Gastroesophageal sphincter (tissue), 4 donors: ENCODE data around the gene ABCC9. TPM values are rescaled to one million over a fixed set of nuclear protein-coding genes. Genes with fewer than 3 reads are reported as not detected.

Experiments used
- ATAC-seq: fragments of 150-250 bp; one replicate; pipeline ENCODE4 v1.9.1; 2016; ENCODE audit warnings: mild to moderate bottlenecking, moderate library complexity
- H3K27ac ChIP-seq, 4 donors: fragments of 200-600 bp; sonication (generic) in 3 of 4; 1 replicate in 3 of 4; 2 replicates in 1 of 4; pipeline ENCODE4 v1.5.1; 2016 to 2019
- H3K27me3 ChIP-seq: fragments of 200-600 bp; sonication (generic); one replicate; pipeline ENCODE4 v1.5.1; 2019
- H3K36me3 ChIP-seq, 2 donors: fragments of 200-600 bp; sonication (generic); one replicate each; pipeline ENCODE4 v1.5.1; 2019; ENCODE audit warnings: control low read depth in 1 of 2
- H3K4me1 ChIP-seq, 3 donors: fragments of 200-600 bp; sonication (generic); 1 replicate in 2 of 3; 2 replicates in 1 of 3; pipeline ENCODE4 v1.5.1; 2016 to 2019; ENCODE audit warnings: control low read depth in 2 of 3
- H3K4me3 ChIP-seq, 2 donors: fragments of 200-600 bp; sonication (generic); one replicate each; pipeline ENCODE4 v1.5.1; 2019; ENCODE audit warnings: mild to moderate bottlenecking in 1 of 2, moderate library complexity in 1 of 2
- H3K9me3 ChIP-seq, 3 donors: fragments of 200-600 bp; sonication (generic); one replicate each; pipeline ENCODE4 v1.5.1; 2017 to 2019; ENCODE audit warnings: control low read depth in 2 of 3
- CTCF ChIP-seq, 4 experiments: fragments of 200-600 bp in 2 of 4; fragments of 450-650 bp in 2 of 4; sonication (generic) in 1 of 4; IDR thresholded peaks; one replicate each; pipeline ENCODE4 v1.5.1; 2017 to 2019; ENCODE audit warnings: antibody characterized with exemption in 4 of 4, mild to moderate bottlenecking in 2 of 4, moderate library complexity in 2 of 4
- EP300 ChIP-seq: sonication (generic); formaldehyde crosslinking; IDR thresholded peaks from one replicate; pipeline ENCODE4 v1.6.1; 2017; ENCODE audit warnings: antibody characterized with exemption, mild to moderate bottlenecking
- POLR2A ChIP-seq, 2 donors: fragments of 450-650 bp; IDR thresholded peaks; one replicate each; pipeline ENCODE4 v1.6.1; 2017; ENCODE audit warnings: antibody characterized with exemption in 2 of 2, mild to moderate bottlenecking in 2 of 2, moderate library complexity in 1 of 2
- POLR2AphosphoS5 ChIP-seq: sonication (generic); formaldehyde crosslinking; IDR thresholded peaks from one replicate; pipeline ENCODE4 v1.6.1; 2017; ENCODE audit warnings: antibody characterized with exemption
- WGBS, 2 donors: methylation state at CpG; one replicate each; pipeline ENCODE4 v1.1.5; 2018; ENCODE audit warnings: low coverage in 1 of 2; 5-methylcytosine and 5-hydroxymethylcytosine counted together
- total RNA-seq, 4 donors: library from RNA; depleted of rRNA; stranded (reverse); fragments of >200 nt; gene quantifications; one replicate each; pipeline ENCODE4 v1.1.0, GENCODE V29; 2016

Gene ABCC9
- total RNA-seq, 4 donors from 2014 or later = 61.8 to 105 (median 73.7) TPM

- no peak for TF ChIP-seq CTCF (IDR thresholded peaks at IDR 0.05)
- TF ChIP-seq EP300 = no peak
- TF ChIP-seq POLR2A (IDR thresholded peaks at IDR 0.05) = no peak
- TF ChIP-seq POLR2AphosphoS5 = no peak
- H3K4me1 ChIP-seq = no peaks in the 10 kb centered on the region
- no peak for ATAC-seq
- H3K27ac ChIP-seq = no peak overlapping the region
- 80 to 100% methylated on average over 1 of the region's 1 CpG for WGBS, 2 donors
- H3K4me3 ChIP-seq = no peak overlapping the region
- H3K27me3 ChIP-seq = no peaks in the 10 kb centered on the region
- H3K9me3 ChIP-seq = no peaks in the 10 kb centered on the region
- H3K36me3 ChIP-seq = peaks cover 0 to 19% of the 10 kb centered on the region in 2 donors
Observed at GRCh38 chr12:21921436-21921835, 19.8 kb downstream of the ABCC9 start.

- TF ChIP-seq POLR2AphosphoS5 (no peak), EP300 (no peak), CTCF (IDR thresholded peaks at IDR 0.05) (no peak), POLR2A (IDR thresholded peaks at IDR 0.05) (no peak)
- H3K27me3 ChIP-seq = no peaks in the 10 kb centered on the region
- H3K4me1 ChIP-seq = no peaks in the 10 kb centered on the region
- H3K36me3 ChIP-seq = peaks cover 0 to 4% of the 10 kb centered on the region in 2 donors
- no peak overlapping the region for H3K4me3 ChIP-seq
- ATAC-seq = no peak
- 80% methylated on average over 3 of the region's 3 CpGs for WGBS, 2 donors
- no peak overlapping the region for H3K27ac ChIP-seq
- H3K9me3 ChIP-seq = no peaks in the 10 kb centered on the region
Observed at GRCh38 chr12:21918456-21918855, 22.8 kb downstream of the ABCC9 start.

GRCh38 chr12:21913823-21914222 lies 27.4 kb downstream of the ABCC9 start:
- Histone ChIP-seq H3K36me3 (peaks cover 0 to 5% of the 10 kb centered on the region in 2 donors), H3K4me3 (no peak overlapping the region), H3K27me3 (no peaks in the 10 kb centered on the region), H3K4me1 (no peaks in the 10 kb centered on the region), H3K27ac (no peak overlapping the region), H3K9me3 (no peaks in the 10 kb centered on the region)
- TF ChIP-seq EP300 = no peak
- TF ChIP-seq CTCF (IDR thresholded peaks at IDR 0.05) = no peak
- TF ChIP-seq POLR2AphosphoS5 = no peak
- TF ChIP-seq POLR2A (IDR thresholded peaks at IDR 0.05) = no peak
- peak; percentile 39 for ATAC-seq
- 56 to 71% methylated on average over 1 of the region's 1 CpG for WGBS, 2 donors

- H3K4me1 ChIP-seq = no peaks in the 10 kb centered on the region
Observed at GRCh38 chr12:21912318-21912717, 28.9 kb downstream of the ABCC9 start.

More at GRCh38 chr12:21912318-21912717, 28.9 kb downstream of the ABCC9 start:
- 80 to 82% methylated on average over 3 of the region's 3 CpGs for WGBS, 2 donors
- Histone ChIP-seq H3K36me3 (peaks cover 0 to 20% of the 10 kb centered on the region in 2 donors), H3K27me3 (no peaks in the 10 kb centered on the region), H3K4me3 (no peak overlapping the region), H3K9me3 (no peaks in the 10 kb centered on the region), H3K27ac (no peak overlapping the region)
- TF ChIP-seq POLR2A (IDR thresholded peaks at IDR 0.05) (no peak), CTCF (IDR thresholded peaks at IDR 0.05) (no peak), EP300 (no peak), POLR2AphosphoS5 (no peak)
- no peak for ATAC-seq
